Kidney epithelial cell (primary cell): ENCODE results near the gene HOXB8. TPM values are rescaled to one million over a fixed set of nuclear protein-coding genes. Genes with fewer than 3 reads are reported as not detected.

Experiments
- DNase-seq: peaks from one replicate; pipeline ENCODE4 v3.0.0-alpha.2; 2010; ENCODE audit warnings: low read depth
- H3K27me3 ChIP-seq: 2 replicates; pipeline ENCODE4 v1.6.0; 2011; ENCODE audit warnings: low read length; ENCODE audit not compliant: control insufficient read depth, insufficient read depth
- H3K36me3 ChIP-seq: 2 replicates; pipeline ENCODE4 v1.5.1; 2011; ENCODE audit warnings: low read length; ENCODE audit not compliant: control insufficient read depth, insufficient read depth
- H3K4me3 ChIP-seq: 2 replicates; pipeline ENCODE4 v1.5.1; 2011; ENCODE audit warnings: low read depth, mild to moderate bottlenecking, control low read depth, low read length
- total RNA-seq: library from RNA; depleted of rRNA; stranded (reverse); fragments of >200 nt; gene quantifications from 2 replicates; pipeline ENCODE4 v1.2.3, GENCODE V29; 2015
- TF ChIP-seq, protein P1 (sequence below): IDR thresholded peaks from 2 replicates; pipeline ENCODE4 v1.5.1; 2011; ENCODE audit warnings: mild to moderate bottlenecking, moderate library complexity, low read length, control low read depth, inconsistent platforms; ENCODE audit not compliant: insufficient read depth, poor library complexity, severe bottlenecking

HOXB8 gene
- total RNA-seq, 1 donor from 2014 or later, result 7.5 TPM

DNA sequence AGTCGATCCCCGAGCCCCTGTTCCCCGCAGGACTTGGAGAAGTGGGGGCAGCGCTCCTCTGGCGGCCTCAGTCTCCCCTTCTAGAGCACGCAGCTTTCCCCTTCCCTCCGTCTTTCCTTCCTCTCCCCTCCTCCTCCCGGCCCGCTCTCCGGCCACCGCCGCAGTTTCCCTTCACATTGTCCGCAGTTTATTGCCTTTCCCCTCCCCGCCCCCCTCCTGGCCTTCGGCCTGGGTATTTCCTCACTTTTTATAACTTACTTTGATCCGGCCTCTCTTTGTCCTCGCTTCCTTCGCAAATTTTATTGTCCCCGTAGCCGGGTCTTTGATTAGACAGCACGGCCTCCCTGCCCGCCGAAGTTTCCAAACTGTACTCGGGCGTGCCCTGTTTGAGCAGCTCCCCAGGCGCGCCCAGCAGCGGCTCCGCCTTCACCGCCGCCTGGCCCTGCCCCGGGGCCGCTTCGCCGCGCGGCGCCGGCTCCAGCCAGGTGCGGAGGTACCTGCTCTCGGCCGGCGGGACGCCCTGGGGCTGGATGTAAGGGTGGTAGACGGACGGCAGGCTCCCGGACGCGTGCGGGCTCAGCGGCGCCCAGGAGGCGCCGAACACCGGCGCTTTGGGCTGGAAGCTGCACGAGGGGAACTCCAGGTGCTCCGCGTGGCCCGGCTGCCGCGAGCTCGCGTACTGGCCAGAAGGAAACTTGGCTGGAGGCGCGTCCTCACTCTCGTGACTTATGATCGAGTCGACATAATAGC lies 10.6 kb upstream of the HOXB8 start:
- no peak for DNase-seq
- TF ChIP-seq, protein P1, sequence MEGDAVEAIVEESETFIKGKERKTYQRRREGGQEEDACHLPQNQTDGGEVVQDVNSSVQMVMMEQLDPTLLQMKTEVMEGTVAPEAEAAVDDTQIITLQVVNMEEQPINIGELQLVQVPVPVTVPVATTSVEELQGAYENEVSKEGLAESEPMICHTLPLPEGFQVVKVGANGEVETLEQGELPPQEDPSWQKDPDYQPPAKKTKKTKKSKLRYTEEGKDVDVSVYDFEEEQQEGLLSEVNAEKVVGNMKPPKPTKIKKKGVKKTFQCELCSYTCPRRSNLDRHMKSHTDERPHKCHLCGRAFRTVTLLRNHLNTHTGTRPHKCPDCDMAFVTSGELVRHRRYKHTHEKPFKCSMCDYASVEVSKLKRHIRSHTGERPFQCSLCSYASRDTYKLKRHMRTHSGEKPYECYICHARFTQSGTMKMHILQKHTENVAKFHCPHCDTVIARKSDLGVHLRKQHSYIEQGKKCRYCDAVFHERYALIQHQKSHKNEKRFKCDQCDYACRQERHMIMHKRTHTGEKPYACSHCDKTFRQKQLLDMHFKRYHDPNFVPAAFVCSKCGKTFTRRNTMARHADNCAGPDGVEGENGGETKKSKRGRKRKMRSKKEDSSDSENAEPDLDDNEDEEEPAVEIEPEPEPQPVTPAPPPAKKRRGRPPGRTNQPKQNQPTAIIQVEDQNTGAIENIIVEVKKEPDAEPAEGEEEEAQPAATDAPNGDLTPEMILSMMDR, result no peak
- H3K36me3 ChIP-seq, result no peaks in the 10 kb centered on the region
- peak overlapping the region; percentile 88 for H3K4me3 ChIP-seq
- H3K27me3 ChIP-seq, result no peaks in the 10 kb centered on the region

DNA sequence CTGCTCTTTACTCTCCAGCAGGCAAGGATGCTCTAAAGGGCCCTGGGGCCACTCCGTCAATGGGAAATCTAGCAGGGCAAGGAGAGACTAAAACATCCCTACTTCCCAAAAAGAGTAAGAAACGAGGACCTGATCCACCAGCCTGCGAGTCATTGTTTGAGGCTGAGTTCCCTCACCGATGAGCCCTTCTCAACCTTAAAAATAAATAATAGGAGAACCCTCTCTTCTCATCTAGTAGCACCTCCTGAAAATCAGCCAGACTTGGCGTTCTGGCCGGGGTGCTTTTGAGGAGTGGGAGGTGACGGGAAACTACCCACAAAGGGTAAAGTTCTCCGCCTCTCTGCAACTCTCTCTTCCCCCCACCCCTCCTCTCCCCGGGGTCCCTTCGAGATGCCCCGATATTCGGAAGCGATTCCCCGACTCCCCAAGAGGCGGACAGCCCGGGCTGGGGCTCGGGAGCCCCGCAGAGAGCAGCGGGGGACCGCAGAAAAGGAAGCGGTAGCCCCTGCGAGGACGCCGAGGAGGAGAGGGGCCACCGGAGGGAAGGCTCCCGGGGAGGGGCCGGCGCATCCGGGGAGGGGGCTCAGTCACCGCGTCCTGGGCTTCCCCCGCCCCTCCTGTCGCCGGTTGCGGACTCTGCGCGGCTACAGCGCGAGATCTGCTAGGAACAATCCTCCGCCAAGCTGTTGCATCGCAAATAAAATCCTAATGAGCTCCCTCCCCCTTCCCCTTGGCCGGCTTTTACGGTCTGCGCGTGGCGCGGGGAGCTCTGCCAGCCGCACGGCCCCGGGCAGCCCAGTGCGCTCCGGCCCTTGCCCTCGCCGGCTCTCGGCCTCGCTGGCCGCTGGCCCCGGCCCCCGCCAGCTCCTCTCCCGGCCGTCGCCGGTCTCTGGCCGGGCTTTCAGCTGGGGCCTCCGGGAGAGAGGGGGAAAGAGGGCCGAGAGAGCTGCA lies 9.7 kb upstream of the HOXB8 start:
- TF ChIP-seq, protein P1, result no peak
- Histone ChIP-seq H3K36me3 (no peaks in the 10 kb centered on the region), H3K27me3 (no peaks in the 10 kb centered on the region), H3K4me3 (peak overlapping the region; percentile 88)
- no peak for DNase-seq

DNA sequence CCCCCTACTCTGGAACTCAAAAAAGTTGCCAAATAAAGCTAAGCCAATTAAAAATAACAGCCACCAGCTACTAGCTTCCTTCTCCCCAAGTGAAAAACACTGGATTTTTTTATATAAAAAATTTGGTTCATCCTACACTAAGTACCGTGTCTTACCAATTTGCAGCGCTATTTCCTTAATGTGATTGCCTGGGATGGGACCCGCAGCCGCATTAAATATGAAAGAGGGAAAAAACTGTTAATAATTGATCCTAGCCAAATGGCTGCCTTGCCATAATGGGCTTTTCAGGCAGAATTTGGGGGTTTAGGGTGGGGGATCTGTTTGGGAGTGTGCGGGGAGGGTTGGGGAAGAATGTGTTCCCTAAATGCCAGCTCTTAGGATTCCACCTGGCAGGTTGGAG lies 9.0 kb upstream of the HOXB8 start:
- Histone ChIP-seq H3K27me3 (no peaks in the 10 kb centered on the region), H3K4me3 (peak overlapping the region; percentile 88), H3K36me3 (no peaks in the 10 kb centered on the region)
- no peak for DNase-seq
- TF ChIP-seq, protein P1, result no peak

DNA sequence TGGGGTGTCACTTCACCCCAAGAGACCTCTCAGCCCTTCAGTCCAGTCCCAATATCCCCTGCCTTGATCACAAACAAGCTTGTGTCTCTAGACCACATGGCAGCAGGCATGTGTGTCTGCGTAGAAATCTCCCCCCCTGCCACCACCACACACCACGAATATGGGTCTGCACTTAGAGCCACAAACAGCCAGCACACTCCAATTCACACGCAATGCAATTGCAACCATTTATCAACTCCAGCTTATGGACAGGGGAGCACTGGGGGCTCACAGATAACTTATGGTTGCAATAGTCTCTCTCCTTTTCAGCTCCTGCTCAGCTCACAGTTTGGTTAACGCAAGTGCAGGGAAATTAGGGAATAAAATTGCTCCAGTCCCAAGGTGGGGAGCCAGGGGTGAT lies 8.5 kb upstream of the HOXB8 start:
- no peak for DNase-seq
- TF ChIP-seq, protein P1, result no peak
- Histone ChIP-seq H3K4me3 (peak overlapping the region; percentile 88), H3K36me3 (no peaks in the 10 kb centered on the region), H3K27me3 (no peaks in the 10 kb centered on the region)

DNA sequence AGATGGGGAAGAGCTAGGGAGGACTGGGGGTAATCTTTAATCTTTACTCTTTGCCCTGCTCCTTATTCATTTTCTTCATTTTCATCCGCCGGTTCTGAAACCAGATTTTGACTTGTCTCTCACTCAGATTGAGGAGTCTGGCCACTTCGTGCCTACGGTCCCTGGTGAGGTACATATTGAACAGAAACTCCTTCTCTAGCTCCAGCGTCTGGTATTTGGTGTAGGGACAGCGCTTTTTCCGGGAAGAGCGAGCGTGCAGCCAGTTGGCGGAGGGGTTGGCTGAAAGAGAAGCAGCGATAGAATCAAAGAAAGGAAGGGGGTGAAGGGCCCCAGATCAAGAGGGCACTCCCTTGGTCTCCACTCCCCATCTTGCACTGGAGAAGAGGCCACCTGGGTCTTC lies 7.8 kb upstream of the HOXB8 start:
- peaks cover 3% of the 10 kb centered on the region for H3K27me3 ChIP-seq
- H3K36me3 ChIP-seq, result no peaks in the 10 kb centered on the region
- H3K4me3 ChIP-seq, result peak overlapping the region; percentile 88
- DNase-seq, result no peak
- TF ChIP-seq, protein P1, result no peak
